Measurements from ENCODE around the gene MAD1L1.

GRCh38 chr7:1818575-1819258 is 414.0 kb downstream of the MAD1L1 start:
- TF ChIP-seq CTCF (IDR thresholded peaks at IDR 0.05; ENCODE audit: low read depth, low read length, poor library complexity, severe bottlenecking) (no peak), EZH2phosphoT487 (IDR thresholded peaks at IDR 0.05; ENCODE audit: borderline replicate concordance, low read length) (no peak)
